ENCODE results near the gene SLC4A1AP. TPM values are rescaled to one million over a fixed set of nuclear protein-coding genes. Genes with fewer than 3 reads are reported as not detected.
A peak's percentile ranks its signal among the peaks of the same experiment; 100 is the strongest.

Gene SLC4A1AP
- total RNA-seq, 1 experiment from 2014 or later, result 51.0 TPM

GRCh38 chr2:27703638-27704341, 40.1 kb downstream of the SLC4A1AP start:
- peak; percentile 84 for DNase-seq (ENCODE audit: low spot score)

GRCh38 chr2:27704342-27704876, 40.7 kb downstream of the SLC4A1AP start:
- no peak for DNase-seq (ENCODE audit: low spot score)

GRCh38 chr2:27705851-27706622, 42.3 kb downstream of the SLC4A1AP start:
- peak; percentile 98 for DNase-seq (ENCODE audit: low spot score)

GRCh38 chr2:27707462-27708256, 44.0 kb downstream of the SLC4A1AP start:
- DNase-seq (ENCODE audit: low spot score), result no peak

DNA sequence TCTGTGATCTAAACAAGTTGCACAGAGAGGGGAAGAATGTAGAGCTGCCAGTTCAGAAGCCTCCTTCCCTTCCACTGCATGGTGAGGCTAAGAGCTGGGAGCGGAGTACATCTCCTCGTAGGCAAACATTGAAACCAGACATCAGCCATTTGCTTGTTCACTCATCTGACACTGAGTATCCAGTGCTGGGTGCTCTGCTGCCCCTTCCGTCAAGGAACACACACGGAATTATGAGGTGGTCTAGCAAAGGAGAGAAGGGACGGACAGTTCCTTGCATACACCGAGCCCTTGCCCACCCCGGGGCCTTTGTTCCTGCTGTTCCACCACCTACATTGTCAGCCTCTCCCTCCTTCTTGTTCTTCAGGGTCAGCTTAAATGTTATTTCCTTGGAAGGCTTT, 44.6 kb downstream of the SLC4A1AP start:
- no peak for DNase-seq (ENCODE audit: low spot score)

GRCh38 chr2:27708666-27709065, 45.0 kb downstream of the SLC4A1AP start:
- DNase-seq (ENCODE audit: low spot score), result no peak

DNA sequence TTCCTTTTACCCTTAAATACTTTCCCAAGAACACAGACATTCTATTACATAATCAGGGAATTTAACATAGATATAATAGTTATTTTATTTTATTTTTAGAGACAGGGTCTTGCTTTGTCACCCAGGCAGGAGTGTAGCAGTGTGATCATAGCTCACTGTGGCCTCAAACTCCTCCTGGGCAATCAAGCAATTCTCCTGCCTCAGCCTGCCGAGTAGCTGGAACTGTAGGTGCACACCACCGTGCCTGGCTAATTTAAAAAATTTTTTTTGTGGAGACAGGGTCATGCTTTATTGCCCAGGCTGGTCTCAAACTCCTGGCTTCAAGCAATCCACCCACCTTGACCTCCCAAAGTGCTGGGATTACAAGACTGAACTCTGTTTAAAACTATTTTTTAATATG, 45.6 kb downstream of the SLC4A1AP start:
- DNase-seq (ENCODE audit: low spot score), result no peak

GRCh38 chr2:27709960-27710575, 46.4 kb downstream of the SLC4A1AP start:
- no peak for DNase-seq (ENCODE audit: low spot score)

- no peak for DNase-seq (ENCODE audit: low spot score)
Observed at GRCh38 chr2:27710640-27711430, 47.1 kb downstream of the SLC4A1AP start.

DNA sequence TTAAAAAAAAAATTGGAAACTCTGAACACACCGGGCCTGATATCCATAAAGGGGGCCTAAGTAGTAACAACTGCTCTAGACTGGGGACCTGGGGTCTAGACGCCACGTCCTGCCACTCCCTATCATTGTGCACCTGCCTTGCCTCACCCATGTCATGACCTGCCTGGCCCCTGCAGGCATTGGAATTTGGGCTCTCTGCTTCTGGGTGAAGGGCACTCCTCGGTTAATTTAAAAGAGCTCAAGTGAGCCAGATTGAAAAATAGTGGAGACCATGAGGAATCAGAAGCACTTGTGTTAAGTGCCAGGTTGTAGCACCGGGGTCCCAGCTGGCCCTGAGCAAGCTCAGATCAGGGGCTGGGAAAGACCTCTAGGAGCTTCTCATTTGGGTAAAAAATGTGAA, 48.1 kb downstream of the SLC4A1AP start:
- no peak for DNase-seq (ENCODE audit: low spot score)

DNA sequence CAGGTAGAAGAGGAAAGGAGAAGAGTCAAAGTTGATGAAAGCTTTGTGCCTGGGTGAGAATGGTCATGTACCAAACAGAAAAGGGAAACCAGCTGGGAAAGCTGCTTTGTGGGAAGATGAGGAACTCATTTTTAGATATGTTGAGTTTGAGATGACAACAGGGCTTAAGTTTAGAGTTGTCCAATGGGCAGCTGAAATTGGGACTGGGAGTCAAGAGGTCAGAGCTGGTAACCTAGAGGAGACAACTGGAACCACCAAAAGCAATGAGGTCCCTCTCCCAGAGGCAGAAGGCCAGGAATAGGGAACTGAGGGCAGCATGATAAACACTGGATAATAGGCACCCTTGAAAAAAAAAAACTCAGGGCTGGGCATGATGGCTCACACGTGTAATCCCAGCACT, 48.8 kb downstream of the SLC4A1AP start:
- DNase-seq (ENCODE audit: low spot score), result no peak

DNA sequence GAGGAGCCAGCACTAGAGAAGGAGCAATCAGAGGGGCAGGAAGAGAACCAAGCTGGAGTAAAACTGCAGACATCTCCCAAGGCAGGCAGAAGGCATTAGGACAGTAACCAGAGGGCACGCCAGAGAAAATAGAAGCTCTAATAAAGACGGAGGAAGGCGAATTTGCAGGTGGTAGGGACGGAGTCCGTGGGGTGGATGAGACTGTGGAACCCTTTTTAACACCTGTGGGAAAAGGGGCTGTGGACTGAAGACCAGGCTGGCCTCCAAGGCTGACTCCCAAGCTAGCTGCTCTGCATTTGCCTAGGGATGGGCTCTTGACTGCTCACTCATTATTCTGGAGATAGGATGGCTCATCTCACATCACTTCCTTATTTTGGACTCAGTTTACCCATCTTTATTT, 49.5 kb downstream of the SLC4A1AP start:
- no peak for DNase-seq (ENCODE audit: low spot score)

GRCh38 chr2:27714053-27714452, 50.4 kb downstream of the SLC4A1AP start:
- DNase-seq (ENCODE audit: low spot score), result no peak

- DNase-seq (ENCODE audit: low spot score), result no peak
Observed at GRCh38 chr2:27714851-27715291, 51.2 kb downstream of the SLC4A1AP start.

DNA sequence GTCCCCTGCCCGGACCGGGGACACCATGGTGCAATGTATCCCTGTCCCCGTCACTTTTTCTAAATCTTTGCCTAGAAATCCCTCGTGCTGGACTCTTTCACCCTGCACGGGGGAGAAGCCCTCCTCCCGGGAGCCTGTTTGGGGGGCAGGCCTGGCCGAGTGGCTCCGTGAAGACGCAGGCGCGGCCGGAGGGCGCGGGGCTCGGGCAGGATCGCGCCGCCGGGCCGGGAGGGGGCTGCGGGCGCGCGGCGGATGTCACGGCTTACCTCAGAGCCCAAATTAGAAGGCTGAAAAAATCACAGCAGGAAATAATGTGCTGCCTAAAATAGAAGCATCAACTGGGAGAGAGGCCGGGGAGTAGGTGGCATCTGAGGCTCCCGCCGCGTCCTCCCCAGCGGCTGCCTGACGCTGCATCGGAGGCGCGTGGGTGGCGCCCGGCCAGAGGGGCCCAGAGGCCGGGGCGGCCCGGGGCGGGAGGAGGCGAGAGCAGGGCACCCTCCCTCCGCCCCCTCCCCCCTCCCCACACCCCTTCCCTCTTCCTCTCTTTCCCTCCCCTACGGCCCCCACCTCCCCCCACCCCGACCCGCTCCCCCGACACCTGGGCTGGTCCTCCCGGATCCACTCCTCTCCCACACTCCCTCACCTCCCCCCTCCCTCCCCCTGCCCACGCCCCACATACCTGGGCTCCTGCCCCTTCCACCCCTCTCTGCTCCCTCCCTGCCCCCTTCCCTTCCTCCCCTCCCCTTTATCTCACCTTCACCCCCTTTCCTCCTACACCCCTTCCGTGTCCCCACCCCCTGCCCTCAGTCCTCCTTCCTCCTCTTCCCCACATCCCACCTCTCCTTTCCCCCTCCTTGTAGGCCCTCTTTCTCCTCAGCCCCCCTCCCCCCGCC, 51.9 kb downstream of the SLC4A1AP start:
- peak; percentile 57 for DNase-seq (ENCODE audit: low spot score)

DNA sequence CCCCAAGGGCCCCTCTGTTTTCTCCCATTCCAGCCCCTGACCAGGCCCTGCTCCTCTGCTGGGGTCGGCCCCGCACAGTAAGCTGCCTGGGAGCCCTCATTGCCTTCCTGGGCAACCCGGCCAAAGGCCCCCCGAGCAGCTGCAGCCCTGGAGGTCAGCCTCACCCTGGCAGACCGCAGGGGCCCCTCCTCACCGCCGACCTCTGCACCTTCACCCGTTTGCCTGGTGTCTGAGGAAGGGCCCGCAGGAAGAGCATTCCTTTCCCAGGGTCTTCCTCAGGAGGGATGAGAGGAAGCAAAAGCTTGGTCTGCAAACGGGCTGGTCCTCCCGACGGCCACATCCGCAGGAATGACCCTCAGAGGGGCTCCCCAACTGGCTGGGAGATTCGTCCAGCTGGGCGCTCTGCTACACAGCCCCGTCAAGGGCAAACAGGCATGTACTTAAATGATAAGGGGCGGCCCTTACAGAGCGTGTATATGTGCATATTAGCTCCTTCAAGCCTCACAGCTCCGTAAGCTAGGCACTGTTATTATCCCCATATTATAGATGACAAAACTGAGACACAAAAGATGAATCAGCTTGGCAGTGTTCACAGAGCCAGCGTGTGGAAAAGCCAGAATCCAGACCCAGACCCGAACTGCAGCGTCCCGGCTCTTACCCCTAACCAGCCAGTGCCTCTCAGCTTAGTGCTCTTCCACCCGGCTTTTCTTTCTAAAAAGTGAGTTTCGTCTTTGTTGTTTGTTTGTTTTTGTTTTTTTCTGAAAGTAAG, 52.8 kb downstream of the SLC4A1AP start:
- DNase-seq (ENCODE audit: low spot score), result no peak

- DNase-seq (ENCODE audit: low spot score), result no peak
Observed at GRCh38 chr2:27717070-27717795, 53.5 kb downstream of the SLC4A1AP start.

- peak; percentile 98 for DNase-seq (ENCODE audit: low spot score)
Observed at GRCh38 chr2:27720004-27720551, 56.4 kb downstream of the SLC4A1AP start.
